Stimulated activated CD8-positive, alpha-beta memory T cell treated with anti-CD3 and anti-CD28 coated beads, Interleukin-4, amount 100 ng/mL, for 4 hours (primary cell): Measurements from ENCODE around the gene SYNE3.

ENCODE experiments used
- DNase-seq, 2 donors: peaks; one replicate each; pipeline ENCODE4 v3.0.0-alpha.2; 2020; ENCODE audit warnings: low read depth in 2 of 2, low spot score in 1 of 2

SYNE3 gene

GRCh38 chr14:95541932-95542930, 25.8 kb upstream of the SYNE3 start:
- no peak for DNase-seq

DNA sequence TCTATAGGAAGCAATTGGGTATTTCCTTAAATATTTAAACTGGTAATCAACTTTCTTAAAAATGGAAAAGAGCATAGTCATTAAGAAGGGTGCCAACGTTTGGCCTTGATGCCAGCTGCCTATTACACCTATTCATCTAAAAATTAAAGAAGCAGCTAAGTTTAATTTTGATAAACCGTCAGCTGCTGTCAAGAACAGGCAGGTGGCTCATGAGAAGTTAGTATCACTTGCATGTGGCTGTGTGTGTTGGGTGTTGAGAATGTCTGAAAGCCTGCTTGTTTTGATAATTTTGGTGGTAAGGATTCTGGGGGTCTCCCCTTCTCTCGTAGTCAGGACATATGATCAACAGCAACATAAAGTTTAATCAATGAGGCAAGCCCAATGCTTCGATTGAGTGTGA, 24.9 kb upstream of the SYNE3 start:
- DNase-seq = no peak

- DNase-seq = no peak
Measured at GRCh38 chr14:95540236-95540855, 23.9 kb upstream of the SYNE3 start.

- no peak for DNase-seq
Measured at GRCh38 chr14:95538801-95539509, 22.5 kb upstream of the SYNE3 start.

- DNase-seq = no peak
Measured at GRCh38 chr14:95537298-95538089, 21.0 kb upstream of the SYNE3 start.

GRCh38 chr14:95536671-95537070, 20.2 kb upstream of the SYNE3 start:
- no peak for DNase-seq

DNA sequence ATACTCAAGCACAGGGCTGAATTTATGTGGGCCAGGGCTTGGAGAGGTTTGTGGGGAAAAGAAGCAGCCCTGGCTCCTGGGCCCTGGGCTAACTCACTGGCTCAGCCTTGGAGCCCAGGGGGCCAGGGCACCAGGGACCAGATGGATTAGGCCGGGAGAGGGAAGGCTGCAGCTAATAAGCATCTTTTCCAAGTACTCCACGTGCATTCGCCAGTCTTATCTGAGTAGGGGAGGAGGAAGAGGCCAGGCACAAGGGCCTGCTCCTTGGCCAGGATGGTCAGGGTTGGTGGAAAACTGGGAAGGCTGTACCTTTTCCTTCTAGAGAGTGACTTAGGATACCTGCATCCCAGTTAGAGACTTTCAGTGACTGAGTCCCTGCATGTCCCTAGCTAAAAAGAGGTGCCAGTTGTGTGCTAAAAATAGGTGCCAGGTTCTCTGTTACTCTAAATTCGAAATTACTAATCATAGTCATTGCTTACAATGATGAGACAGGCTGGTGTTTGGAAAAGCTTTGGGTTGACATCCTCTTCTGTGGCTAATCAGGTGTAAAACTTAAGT, 19.7 kb upstream of the SYNE3 start:
- DNase-seq = no peak

- DNase-seq = no peak
Measured at GRCh38 chr14:95535226-95536021, 19.0 kb upstream of the SYNE3 start.

DNA sequence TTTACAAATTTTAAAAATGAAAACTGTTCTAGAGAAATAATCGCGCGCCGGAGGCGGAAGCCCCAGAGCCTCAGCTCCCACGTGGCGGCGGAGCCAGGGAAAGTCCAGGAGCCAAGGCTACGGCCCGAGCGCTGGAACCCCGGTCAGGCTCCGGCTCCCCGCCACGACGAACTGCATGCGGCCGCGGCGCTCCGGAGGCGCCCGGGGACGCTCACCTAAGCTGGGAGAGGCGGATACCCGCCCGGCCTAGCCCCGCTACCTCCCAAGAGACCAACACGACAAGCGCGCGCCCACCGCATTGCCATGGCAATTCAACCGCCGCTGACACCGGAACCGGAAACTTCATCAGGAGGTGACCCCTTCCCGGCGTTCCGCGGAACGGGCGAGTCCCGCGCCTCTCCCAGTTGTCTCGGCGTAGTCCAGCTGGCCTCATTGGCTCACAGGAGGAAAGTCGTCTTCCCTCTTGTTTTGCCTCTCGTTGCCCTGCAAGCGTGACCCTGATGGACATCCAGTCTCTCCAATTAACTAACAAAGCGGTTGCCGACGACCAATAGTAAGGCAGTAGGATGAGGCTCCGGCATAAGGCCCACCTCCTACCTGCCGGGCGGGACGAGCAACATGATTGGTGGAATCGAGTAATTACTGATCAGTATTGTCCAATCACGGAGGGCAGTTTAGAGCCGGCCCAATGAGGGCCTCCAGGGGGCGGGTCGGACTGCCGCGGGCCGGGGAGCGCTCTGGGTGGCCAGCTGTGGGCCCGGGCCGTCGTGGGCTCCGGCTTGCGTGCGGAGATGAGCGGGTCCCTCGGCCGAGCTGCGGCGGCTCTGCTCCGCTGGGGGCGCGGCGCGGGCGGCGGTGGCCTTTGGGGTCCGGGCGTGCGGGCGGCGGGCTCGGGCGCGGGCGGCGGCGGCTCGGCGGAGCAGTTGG, 18.1 kb upstream of the SYNE3 start, which contains the start of gene GLRX5:
Gene GLRX5, plus strand, starts transcription at position 752 of the 927 bp plus-strand sequence. Its CDS starts 40 bp downstream, at position 792.
- peak; percentile 92 to 95 for DNase-seq

DNA sequence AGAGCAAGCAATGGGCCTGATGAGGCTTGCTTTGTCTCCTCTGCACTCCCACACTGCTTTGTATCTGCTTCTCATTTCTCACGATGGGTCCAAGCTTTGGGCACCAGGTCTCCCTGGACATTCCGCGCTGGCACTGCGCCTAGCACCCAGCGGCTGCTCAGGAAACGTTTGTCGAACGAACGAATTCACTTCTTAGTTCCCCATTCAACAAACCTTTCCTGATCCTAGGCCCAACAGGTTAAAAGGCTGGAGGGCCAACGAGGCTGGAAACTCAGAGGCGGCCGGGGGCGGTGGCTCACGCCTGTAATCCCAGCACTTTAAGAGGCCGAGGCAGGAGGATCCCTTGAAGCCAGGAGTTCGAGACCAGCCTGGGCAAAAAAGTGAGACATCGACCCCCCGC, 17.4 kb upstream of the SYNE3 start:
- DNase-seq = no peak

GRCh38 chr14:95533391-95533821, 17.0 kb upstream of the SYNE3 start:
- DNase-seq = no peak

GRCh38 chr14:95531969-95532368, 15.5 kb upstream of the SYNE3 start:
- DNase-seq = no peak

- no peak for DNase-seq
Measured at GRCh38 chr14:95531473-95531872, 15.0 kb upstream of the SYNE3 start.

DNA sequence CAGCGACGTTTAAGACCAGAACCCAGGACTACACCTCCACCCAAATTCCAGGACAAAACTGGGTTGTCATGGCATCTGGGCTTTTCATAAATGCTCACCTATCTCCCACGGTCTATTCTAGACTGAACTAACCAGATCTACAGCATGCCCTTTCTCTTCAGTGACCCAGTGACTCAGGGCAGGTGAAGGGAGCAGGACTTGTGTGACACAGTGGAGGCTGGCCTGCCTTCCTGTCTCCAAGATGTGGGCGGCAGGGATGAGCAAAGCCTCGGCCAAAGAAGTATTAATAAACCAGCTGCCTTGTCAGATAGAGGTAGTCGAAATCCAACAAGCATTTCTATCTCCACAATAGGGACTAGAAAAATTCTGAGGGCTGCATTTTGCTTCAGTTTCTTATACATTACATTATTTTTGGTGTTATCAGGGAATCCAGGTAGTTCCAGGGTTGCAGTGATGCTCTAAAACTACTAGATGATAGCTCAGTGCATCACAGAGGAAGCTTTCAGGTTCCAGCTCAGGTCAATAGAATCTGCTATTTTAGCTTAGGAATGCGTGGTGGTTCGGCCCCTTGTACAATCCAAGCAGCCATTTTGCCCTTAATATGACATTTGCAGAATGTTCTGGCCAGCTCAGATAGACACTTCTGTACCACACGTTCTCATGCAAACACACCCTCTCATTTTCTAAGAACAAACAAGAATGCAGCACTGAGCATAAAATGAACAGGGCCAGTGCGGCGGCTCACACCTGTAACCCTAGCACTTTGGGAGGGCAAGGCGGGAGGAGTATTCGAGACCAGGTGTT, 14.2 kb upstream of the SYNE3 start:
- no peak for DNase-seq

DNA sequence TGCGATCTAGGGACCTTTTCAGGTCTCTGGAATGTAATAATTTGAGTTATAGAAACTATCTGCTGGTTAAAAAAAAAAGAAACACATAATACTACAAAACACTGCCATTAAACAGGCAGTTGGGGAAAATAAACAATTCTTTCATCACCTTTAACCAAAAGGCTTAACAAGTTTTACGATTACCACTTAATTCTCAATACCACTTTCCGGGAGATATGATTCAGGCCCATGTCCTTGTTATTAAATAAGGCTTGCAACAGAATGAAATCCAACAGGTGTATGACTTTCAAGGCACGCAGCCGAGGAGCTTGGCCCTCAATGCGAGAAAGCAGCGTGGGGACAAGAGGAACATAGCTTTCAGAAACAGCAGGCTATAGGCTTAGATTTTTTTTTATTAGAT, 12.8 kb upstream of the SYNE3 start:
- DNase-seq = no peak

GRCh38 chr14:95527387-95528002, 11.0 kb upstream of the SYNE3 start:
- no peak for DNase-seq
